Measurements from ENCODE around the gene TMEM247.
"Not testable (repeated sequence)": the region's sequence is repeated elsewhere in the genome, so short reads cannot be mapped to it uniquely, and the experiment has no call there.

GRCh38 chr2:46522385-46522784 lies 43.0 kb downstream of the TMEM247 start:
- not testable (repeated sequence) for TF ChIP-seq RCOR1 (conservative IDR thresholded peaks at IDR 0.05; ENCODE audit: low read depth, low read length); POLR2AphosphoS5 (IDR thresholded peaks at IDR 0.05; ENCODE audit: low read length); SIX5 (IDR thresholded peaks at IDR 0.05; ENCODE audit: low read depth, low read length, severe bottlenecking); TCF12 (IDR thresholded peaks at IDR 0.05; ENCODE audit: low read depth, low read length)
- TF ChIP-seq, protein P1, sequence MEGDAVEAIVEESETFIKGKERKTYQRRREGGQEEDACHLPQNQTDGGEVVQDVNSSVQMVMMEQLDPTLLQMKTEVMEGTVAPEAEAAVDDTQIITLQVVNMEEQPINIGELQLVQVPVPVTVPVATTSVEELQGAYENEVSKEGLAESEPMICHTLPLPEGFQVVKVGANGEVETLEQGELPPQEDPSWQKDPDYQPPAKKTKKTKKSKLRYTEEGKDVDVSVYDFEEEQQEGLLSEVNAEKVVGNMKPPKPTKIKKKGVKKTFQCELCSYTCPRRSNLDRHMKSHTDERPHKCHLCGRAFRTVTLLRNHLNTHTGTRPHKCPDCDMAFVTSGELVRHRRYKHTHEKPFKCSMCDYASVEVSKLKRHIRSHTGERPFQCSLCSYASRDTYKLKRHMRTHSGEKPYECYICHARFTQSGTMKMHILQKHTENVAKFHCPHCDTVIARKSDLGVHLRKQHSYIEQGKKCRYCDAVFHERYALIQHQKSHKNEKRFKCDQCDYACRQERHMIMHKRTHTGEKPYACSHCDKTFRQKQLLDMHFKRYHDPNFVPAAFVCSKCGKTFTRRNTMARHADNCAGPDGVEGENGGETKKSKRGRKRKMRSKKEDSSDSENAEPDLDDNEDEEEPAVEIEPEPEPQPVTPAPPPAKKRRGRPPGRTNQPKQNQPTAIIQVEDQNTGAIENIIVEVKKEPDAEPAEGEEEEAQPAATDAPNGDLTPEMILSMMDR (IDR thresholded peaks at IDR 0.05 in 2 of 3, conservative IDR thresholded peaks at IDR 0.05 in 1 of 3; ENCODE audit: control insufficient read depth in 2 of 3, extremely low read depth in 1 of 3, insufficient read depth in 1 of 3, low read depth in 3 of 3, low read length in 3 of 3), result not testable (repeated sequence)

Measured in GM12878 (cell line).